LNCaP clone FGC (cell line): Measurements from ENCODE around the gene SH3GL2.

Experiments used
- DNase-seq: peaks from one replicate; pipeline ENCODE4 v3.0.0-alpha.2; 2011; ENCODE audit warnings: low read depth
- H3K4me3 ChIP-seq: 2 replicates; pipeline ENCODE4 v1.5.1; 2011; ENCODE audit warnings: mild to moderate bottlenecking, low read depth, low read length, control low read depth
- TF ChIP-seq, protein P1 (sequence below): IDR thresholded peaks from 2 replicates; pipeline ENCODE4 v1.5.1; 2012; ENCODE audit warnings: mild to moderate bottlenecking; ENCODE audit not compliant: control insufficient read depth, insufficient read depth; ENCODE audit errors: extremely low read depth

The SH3GL2 gene

DNA sequence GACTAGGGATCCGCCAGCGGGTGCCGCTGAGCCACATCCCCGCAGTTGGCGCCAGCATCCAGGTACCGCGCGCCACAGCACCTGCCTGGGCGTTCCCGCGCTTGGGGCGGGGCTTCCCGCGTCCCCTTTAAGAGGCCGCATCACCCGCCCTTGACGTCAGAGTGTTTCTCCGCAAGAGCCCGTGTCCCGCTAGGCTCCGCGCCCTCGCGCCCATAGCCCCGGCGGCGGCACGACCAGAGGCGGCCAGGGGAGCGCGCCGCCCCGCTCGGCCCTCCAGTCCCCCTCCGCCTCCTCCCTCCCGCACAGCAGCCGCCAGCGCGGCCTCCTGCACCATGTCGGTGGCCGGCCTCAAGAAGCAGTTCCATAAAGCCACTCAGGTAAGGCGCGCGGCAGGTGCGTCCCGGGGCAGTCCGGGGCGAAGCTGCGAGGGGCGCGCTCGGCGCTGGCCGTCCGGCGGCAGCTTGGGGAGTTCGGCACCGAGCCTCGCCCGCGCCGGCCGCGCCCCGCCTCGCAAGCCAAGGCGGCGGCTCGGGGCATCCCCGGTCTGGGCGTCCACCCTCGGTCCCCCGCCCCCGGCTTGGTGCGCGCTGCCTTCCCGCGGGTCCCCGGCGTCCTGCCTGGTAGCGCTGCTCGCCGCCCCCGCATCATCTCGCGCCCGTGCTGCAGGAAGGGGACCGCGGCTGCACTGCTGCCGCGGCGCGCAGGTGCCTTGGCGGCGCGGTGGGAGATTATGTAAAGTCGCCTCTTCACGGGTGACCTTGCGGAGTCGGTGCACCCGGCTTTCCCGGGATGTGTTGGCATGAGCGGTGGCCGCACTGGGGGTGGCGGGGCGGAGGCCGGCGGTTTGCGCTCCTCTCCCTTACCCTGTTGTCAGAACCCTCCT, at the start of gene SH3GL2:
Gene SH3GL2, plus strand, starts transcription at position 156 of the 883 bp plus-strand sequence.
- peak within 1 kb of the TSS; percentile 37 for H3K4me3 ChIP-seq
- TF ChIP-seq, protein P1, sequence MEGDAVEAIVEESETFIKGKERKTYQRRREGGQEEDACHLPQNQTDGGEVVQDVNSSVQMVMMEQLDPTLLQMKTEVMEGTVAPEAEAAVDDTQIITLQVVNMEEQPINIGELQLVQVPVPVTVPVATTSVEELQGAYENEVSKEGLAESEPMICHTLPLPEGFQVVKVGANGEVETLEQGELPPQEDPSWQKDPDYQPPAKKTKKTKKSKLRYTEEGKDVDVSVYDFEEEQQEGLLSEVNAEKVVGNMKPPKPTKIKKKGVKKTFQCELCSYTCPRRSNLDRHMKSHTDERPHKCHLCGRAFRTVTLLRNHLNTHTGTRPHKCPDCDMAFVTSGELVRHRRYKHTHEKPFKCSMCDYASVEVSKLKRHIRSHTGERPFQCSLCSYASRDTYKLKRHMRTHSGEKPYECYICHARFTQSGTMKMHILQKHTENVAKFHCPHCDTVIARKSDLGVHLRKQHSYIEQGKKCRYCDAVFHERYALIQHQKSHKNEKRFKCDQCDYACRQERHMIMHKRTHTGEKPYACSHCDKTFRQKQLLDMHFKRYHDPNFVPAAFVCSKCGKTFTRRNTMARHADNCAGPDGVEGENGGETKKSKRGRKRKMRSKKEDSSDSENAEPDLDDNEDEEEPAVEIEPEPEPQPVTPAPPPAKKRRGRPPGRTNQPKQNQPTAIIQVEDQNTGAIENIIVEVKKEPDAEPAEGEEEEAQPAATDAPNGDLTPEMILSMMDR, result no peak
- peak; percentile 7 for DNase-seq

DNA sequence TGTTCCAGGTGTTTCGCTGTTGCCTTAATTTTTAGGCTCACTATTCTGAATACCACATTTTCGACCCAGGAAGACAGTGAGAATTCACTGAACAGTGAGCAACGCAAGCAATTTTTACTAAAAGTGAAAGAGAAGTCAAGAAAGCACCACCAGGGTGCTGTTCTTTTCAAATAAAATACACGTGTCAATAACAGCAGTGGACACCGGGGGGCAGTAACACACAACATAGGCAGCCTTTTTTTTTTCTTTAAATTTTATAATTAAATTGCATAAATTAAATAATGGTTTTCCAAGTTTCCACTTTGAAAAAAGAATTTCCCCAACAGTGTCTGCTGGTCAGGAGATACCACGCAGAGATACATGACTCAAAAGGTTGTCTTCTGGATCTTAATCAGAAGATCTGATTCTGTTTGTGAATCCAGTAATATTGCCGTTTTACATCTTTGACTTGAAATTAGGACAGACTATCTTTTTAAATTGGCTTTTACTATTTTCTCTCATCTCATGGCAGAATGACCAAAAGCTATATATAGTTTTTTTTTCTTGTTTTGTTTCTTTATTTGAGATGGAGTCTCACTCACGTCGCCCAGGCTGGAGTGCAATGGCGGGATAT, 47.1 kb upstream of the SH3GL2 start:
- TF ChIP-seq, protein P1, result peak; percentile 74
- DNase-seq, result no peak
- H3K4me3 ChIP-seq, result no peak overlapping the region

DNA sequence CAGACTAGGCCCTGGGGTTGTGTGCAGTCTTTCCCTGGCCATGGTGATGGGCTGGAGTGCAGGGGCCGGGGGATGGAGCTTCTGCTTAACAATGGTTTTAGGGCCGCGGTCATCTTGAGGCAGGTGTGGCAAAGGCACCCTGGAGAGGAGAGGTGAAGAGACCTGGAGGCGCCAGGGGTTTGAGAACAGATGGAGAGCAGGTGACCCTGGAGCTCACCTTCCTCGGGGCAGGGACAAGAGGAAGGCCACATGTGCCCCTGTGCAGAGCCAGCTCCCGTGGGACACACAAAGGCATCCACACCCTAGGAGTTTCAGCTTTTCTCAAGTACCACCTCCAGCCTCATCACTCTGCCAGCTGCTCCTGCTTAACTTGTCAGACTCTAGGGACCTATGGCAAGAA, 46.4 kb upstream of the SH3GL2 start:
- H3K4me3 ChIP-seq, result no peak overlapping the region
- DNase-seq, result no peak
- TF ChIP-seq, protein P1, result no peak

GRCh38 chr9:17535176-17535575, 43.7 kb upstream of the SH3GL2 start:
- DNase-seq, result no peak
- TF ChIP-seq, protein P1, result no peak
- H3K4me3 ChIP-seq, result no peak overlapping the region

DNA sequence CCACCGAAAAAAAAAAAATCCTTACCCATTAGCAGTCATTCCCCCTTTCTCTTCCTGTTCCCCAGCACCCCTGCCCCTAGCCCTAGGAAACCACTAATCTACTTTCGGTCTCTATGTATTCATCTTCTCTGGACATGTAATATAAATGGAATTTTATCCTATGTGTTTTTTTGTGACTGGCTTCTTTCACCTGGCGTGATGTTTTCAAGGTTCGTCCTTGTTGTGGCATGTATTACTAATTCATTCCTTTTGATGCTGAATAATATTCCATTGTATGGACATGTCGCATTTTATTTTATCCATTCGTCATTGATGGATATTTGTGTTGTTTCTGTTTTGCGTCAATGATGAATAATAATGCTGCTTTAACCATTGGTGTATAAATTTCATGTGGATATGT, 42.8 kb upstream of the SH3GL2 start:
- no peak for DNase-seq

DNA sequence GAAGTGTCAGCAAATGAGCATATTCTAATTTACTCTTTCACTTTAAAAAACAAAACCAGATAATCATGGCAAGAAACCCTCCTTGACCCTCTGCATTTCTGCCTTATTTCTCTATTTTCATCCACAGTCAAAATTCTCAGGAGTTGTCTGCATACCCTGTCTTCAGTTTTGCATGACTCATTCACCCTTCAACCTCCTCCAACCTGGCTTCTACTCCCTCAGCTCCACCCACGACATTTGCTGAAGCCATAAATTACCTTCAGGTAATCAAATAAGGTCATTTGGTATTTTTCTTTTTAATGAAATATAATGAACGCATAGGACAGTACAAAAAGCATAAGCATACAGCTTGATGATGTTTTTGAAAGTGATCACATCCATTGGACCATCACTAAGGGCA, 27.8 kb upstream of the SH3GL2 start:
- TF ChIP-seq, protein P1, result no peak
- DNase-seq, result no peak
- no peak overlapping the region for H3K4me3 ChIP-seq

More for the DNA sequence above, 42.8 kb upstream of the SH3GL2 start:
- H3K4me3 ChIP-seq, result no peak overlapping the region
- TF ChIP-seq, protein P1, result no peak
